Activated CD4-positive, alpha-beta memory T cell treated with anti-CD3 and anti-CD28 coated beads for 36 hours (primary cell): ENCODE results near the gene MAP1LC3C. TPM values are rescaled to one million over a fixed set of nuclear protein-coding genes. Genes with fewer than 3 reads are reported as not detected.
"Not testable (repeated sequence)": the region's sequence is repeated elsewhere in the genome, so short reads cannot be mapped to it uniquely, and the experiment has no call there.

Experiments used
- CTCF ChIA-PET: fragments of 350-600 bp; sonication (Branson Sonifier 250); formaldehyde crosslinking; loops from one replicate; lab custom pipeline; 2021; ENCODE audit warnings: antibody characterized with exemption, inconsistent platforms; lab: Charles Lee
- POLR2A ChIA-PET: fragments of 350-600 bp; sonication (Branson Sonifier 250); formaldehyde crosslinking; loops from one replicate; lab custom pipeline; 2021; ENCODE audit warnings: antibody characterized with exemption; lab: Charles Lee
- DNase-seq: peaks from one replicate; pipeline ENCODE4 v3.0.0-alpha.2; 2020
- H3K27ac Mint-ChIP-seq: one replicate; pipeline ENCODE4 v1.8.0; 2021; ENCODE audit warnings: mixed read lengths
- H3K27me3 Mint-ChIP-seq: one replicate; pipeline ENCODE4 v1.8.0; 2021; ENCODE audit warnings: mixed read lengths
- H3K36me3 Mint-ChIP-seq: one replicate; pipeline ENCODE4 v1.8.0; 2021; ENCODE audit warnings: mixed read lengths
- H3K4me1 Mint-ChIP-seq: one replicate; pipeline ENCODE4 v1.8.0; 2021; ENCODE audit warnings: low read depth, mixed read lengths
- H3K4me3 Mint-ChIP-seq: one replicate; pipeline ENCODE4 v1.8.0; 2021; ENCODE audit warnings: mild to moderate bottlenecking, mixed read lengths
- H3K9me3 Mint-ChIP-seq: one replicate; pipeline ENCODE4 v1.8.0; 2021; ENCODE audit warnings: mixed read lengths
- intact Hi-C: fragments of 100-400 bp; cut with micrococcal nuclease; formaldehyde crosslinking; loops from one replicate; pipeline ENCODE4 v1.15.1; 2023
- total RNA-seq, 2 experiments: library from RNA; stranded (reverse); gene quantifications; one replicate each; pipeline ENCODE4 v1.2.3, GENCODE V29; 2021

Gene MAP1LC3C
- total RNA-seq, 2 experiments from 2014 or later: not detected

DNA sequence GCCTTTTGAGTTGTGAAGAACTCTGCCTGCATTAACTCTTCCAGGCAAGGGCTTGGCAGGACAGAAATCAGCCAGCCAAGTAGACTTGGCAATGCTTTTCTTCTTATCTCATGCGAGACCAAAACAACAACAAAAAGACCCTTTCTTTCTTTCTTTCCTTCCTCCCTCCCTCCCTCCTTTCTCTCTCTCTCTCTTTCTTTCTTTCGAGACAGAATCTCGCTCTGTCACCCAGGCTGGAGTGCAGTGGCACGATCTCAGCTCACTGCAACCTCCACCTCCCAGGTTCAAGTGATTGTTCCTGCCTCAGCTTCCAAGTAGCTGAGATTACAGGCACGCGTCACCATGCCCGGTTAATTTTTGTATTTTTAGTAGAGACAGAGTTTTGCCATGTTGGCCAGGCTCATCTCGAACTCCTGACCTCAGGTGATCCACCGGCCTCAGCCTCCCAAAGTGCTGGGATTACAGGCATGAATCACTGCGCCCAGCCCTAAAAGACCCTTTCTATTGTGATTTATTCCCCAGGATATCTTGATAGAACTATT, 10.4 kb downstream of the MAP1LC3C start:
- H3K27ac Mint-ChIP-seq, H3K27me3 Mint-ChIP-seq, H3K4me3 Mint-ChIP-seq, H3K36me3 Mint-ChIP-seq, intact Hi-C loops, H3K9me3 Mint-ChIP-seq, DNase-seq, H3K4me1 Mint-ChIP-seq, POLR2A ChIA-PET: not testable (repeated sequence)
- CTCF ChIA-PET: interaction anchor here (1.1 kb wide), 1 partner anchor 10 kb away, joined by 8 read pairs; the partner anchor contains the start of gene MAP1LC3C

DNA sequence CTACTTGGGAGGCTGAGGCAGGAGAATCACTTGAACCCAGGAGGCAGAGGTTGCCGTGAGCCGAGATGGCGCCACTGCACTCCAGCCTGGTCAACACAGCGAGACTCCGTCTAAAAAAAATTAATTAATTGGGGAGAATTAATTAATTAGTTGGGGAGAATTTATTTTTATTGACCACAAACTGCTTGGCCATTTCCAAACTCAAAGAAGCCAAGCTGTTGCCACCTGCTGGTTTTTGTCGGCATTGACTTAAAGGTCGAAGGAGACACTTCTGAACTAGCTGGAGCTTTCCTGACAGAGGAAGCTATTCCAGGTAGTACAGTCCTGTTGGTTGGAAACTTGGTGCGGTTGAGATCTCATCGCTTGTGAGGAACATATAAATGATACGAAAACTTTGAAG, 13.1 kb downstream of the MAP1LC3C start:
- peak; percentile 28 for DNase-seq
- no peaks in the 10 kb centered on the region for H3K9me3 Mint-ChIP-seq
- intact Hi-C loops: no loop called here
- H3K36me3 Mint-ChIP-seq: no peaks in the 10 kb centered on the region
- ChIA-PET POLR2A (no interaction called here), CTCF (interaction anchor here (0.7 to 2.9 kb wide), 3 partner anchors 12 to 375 kb away, joined by 3 to 20 read pairs (median 4); partner anchors contain the start of gene MAP1LC3C)
- H3K4me3 Mint-ChIP-seq: no peak overlapping the region
- H3K4me1 Mint-ChIP-seq: no peaks in the 10 kb centered on the region
- no peak overlapping the region for H3K27ac Mint-ChIP-seq
- H3K27me3 Mint-ChIP-seq: peaks cover 4% of the 10 kb centered on the region

DNA sequence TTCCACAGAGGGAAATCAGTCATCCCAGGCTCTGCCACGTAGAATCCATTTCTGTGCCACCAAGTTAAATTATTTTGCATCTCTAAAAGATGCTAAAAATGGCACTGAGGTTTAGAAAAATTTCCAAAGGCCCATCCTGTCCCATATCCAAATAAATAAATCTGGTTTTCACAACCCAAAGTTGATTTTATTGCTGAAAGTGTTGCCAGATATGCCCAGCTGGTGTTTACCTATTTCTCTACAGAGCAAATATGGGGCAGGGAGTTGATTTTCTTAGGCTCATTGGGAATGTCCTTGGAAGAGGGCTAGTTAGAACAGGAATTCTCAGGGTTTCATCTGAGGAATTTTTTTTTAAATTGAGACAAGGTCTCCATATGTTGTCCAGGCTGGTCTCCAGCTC, 19.0 kb downstream of the MAP1LC3C start:
- CTCF ChIA-PET: interaction anchor here (1.0 kb wide), 1 partner anchor 85 kb away, joined by 3 read pairs; no protein-coding TSS in a partner anchor
- POLR2A ChIA-PET: no interaction called here
- DNase-seq: no peak
- Mint-ChIP-seq H3K9me3 (no peaks in the 10 kb centered on the region), H3K27ac (no peak overlapping the region), H3K4me3 (no peak overlapping the region), H3K36me3 (no peaks in the 10 kb centered on the region), H3K27me3 (peaks cover 1% of the 10 kb centered on the region), H3K4me1 (no peaks in the 10 kb centered on the region)
- intact Hi-C loops: no loop called here

DNA sequence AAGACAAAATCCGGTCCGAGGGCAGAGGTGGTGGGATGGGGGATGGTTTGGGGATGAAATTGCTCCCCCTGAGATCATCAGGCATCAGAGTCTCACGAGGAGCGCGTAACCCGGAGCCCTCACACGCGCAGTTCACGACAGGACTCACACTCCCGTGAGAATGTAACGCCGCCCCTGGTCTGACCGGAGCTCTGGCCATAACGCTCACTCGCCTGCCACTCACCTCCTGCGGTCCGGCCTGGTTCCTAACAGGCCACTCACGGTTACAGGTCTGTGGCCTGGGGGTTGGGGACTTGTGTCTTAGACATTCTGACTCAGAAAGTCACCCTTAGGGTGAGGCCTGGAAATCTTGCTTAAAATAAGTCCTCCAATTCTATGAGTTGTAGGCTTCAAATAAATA, 19.8 kb downstream of the MAP1LC3C start:
- POLR2A ChIA-PET: no interaction called here
- no peaks in the 10 kb centered on the region for H3K4me1 Mint-ChIP-seq
- no peak for DNase-seq
- H3K4me3 Mint-ChIP-seq: no peak overlapping the region
- peaks cover 1% of the 10 kb centered on the region for H3K27me3 Mint-ChIP-seq
- CTCF ChIA-PET: interaction anchor here (1.0 kb wide), 1 partner anchor 84 kb away, joined by 3 read pairs; no protein-coding TSS in a partner anchor
- H3K9me3 Mint-ChIP-seq: no peaks in the 10 kb centered on the region
- H3K36me3 Mint-ChIP-seq: no peaks in the 10 kb centered on the region
- intact Hi-C loops: no loop called here
- no peak overlapping the region for H3K27ac Mint-ChIP-seq

DNA sequence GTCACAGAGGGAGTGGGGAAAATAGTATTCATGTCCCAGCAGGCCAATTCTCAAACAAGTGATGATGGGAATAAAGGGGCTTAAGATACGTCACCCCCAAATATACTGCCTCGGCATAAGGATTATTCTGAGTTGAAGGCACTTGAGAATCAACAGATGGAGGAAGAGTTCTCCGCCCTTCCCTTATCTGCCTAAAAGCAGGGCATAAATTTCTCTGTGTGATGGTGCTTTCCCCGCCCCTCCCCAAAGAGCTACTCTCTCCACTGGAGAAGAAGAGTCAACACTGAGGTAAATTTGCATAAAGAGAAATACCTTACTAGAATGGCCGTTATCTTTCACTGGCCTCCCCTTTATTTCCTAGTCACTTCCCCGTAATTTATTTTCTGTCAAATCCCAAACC, 22.7 kb downstream of the MAP1LC3C start:
- POLR2A ChIA-PET: no interaction called here
- CTCF ChIA-PET: interaction anchor here (0.7 kb wide), 1 partner anchor 22 kb away, joined by 3 read pairs; no protein-coding TSS in a partner anchor
- Mint-ChIP-seq H3K27ac (no peak overlapping the region), H3K4me3 (no peak overlapping the region), H3K4me1 (no peaks in the 10 kb centered on the region), H3K27me3 (peaks cover 3% of the 10 kb centered on the region), H3K9me3 (no peaks in the 10 kb centered on the region), H3K36me3 (no peaks in the 10 kb centered on the region)
- no peak for DNase-seq
- intact Hi-C loops: no loop called here

DNA sequence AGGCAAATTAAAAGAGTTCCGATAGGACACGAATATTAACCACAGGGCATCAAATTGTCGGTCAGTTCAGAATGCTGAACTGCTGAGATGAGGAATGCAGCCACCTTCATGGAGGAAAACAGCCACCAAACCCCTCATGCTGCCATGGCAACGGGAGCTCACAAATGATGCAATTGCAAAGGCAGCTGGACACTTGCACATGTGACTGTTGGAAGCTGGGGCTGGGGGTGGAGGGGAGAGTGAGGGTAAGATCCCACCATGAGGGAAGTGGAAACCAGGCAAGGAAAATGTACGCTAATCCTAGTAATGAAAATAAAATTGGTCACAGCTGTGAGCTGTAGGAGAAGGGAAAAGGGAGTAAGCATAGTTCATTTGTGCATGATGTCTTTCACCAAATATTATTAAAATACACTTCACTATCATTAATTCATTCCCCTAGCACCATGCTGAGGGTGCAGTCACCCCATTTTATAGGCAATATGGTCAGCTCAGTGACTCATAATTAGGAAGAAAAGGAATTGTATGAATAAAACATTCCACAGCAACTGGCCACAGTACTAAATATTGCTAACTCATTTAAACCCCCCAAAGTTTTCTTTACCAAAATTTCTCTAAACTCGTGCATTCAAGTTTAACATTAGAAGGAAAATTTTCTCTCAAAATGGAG, 26.1 kb downstream of the MAP1LC3C start:
- Mint-ChIP-seq H3K9me3 (no peaks in the 10 kb centered on the region), H3K36me3 (no peaks in the 10 kb centered on the region), H3K4me3 (no peak overlapping the region), H3K27me3 (peaks cover 2% of the 10 kb centered on the region), H3K27ac (no peak overlapping the region), H3K4me1 (no peaks in the 10 kb centered on the region)
- POLR2A ChIA-PET: no interaction called here
- intact Hi-C loops: no loop called here
- DNase-seq: no peak
- CTCF ChIA-PET: interaction anchor here (1.6 kb wide), 1 partner anchor 13 kb away, joined by 4 read pairs; no protein-coding TSS in a partner anchor

DNA sequence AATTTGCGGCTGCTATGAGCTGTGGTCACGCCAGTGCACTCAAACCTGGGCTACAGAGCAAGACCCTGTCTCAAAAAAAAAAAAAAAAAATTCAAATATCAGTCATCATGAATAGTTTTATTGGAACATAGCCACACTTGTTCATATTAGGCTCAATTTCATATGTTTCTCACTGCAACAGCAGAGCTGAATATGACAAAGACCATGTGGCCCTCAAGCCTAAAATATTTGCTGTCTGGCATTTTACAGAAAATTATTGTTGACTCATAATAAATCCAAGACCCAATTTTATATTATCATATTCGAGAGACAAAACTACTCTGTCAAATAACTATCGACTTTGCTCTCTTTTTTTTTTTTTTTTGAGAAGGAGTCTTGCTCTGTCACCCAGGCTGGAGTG, 30.3 kb downstream of the MAP1LC3C start:
- H3K27ac Mint-ChIP-seq: no peak overlapping the region
- no peaks in the 10 kb centered on the region for H3K4me1 Mint-ChIP-seq
- no peaks in the 10 kb centered on the region for H3K36me3 Mint-ChIP-seq
- no peaks in the 10 kb centered on the region for H3K9me3 Mint-ChIP-seq
- intact Hi-C loops: no loop called here
- no peak for DNase-seq
- POLR2A ChIA-PET: no interaction called here
- H3K27me3 Mint-ChIP-seq: peaks cover 2% of the 10 kb centered on the region
- H3K4me3 Mint-ChIP-seq: no peak overlapping the region
- CTCF ChIA-PET: no interaction called here

DNA sequence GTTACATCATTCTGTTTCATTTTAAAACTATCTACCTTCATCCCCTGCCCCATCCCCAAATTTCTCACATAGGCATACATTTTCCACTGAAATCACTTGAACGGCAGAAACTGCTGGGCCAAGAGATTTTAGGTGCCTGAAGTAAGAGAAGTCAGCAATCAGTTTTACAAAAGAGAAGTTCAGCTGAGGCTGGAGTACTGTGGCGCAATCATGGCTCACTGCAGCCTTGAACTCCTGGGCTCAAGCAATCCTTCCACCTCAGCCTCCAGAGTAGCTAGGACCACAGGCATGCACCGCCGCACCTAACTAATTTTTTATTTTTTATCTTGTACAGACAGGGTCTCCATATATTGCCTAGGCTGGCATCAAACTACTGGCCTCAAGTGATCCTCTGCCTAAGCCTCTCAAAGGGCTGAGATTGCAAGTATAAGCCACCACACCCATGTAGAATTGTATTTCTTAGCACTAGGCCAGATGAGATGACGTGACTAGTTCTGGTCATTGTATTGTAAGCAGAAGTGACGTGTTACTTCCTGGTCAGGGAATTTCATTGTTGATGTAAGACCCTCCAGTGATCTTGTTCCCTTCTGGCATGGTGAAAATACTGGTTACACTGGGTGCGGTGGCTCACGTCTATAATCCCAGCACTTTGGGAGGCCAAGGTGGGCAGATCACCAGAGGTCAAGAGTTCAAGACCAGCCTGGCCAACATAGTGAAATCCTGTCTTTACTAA, 34.2 kb downstream of the MAP1LC3C start:
- H3K4me1 Mint-ChIP-seq: no peaks in the 10 kb centered on the region
- POLR2A ChIA-PET: no interaction called here
- no peak overlapping the region for H3K27ac Mint-ChIP-seq
- no peak for DNase-seq
- no peaks in the 10 kb centered on the region for H3K36me3 Mint-ChIP-seq
- H3K4me3 Mint-ChIP-seq: no peak overlapping the region
- intact Hi-C loops: no loop called here
- CTCF ChIA-PET: no interaction called here
- H3K27me3 Mint-ChIP-seq: no peaks in the 10 kb centered on the region
- no peaks in the 10 kb centered on the region for H3K9me3 Mint-ChIP-seq

DNA sequence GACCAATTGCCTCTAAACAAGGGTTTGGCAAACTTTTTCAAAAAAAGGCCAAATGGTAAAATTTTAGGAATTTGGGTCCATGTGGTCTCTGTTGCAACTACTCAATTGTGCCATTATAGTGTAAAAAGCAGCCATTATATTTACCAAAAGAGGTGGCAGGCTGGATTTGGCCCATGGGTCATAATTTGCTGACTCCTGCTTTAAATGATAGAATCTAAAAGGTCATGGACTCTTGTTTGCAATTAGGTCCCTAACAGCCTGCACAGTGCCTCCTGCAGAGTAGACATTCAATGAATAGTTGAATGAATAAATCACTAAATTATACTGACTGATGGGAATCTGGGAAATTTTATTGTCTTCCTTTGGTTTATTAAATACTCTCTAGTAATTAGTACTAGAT, 35.2 kb downstream of the MAP1LC3C start:
- ChIA-PET CTCF (interaction anchor here (0.6 kb wide), 1 partner anchor 32 kb away, joined by 3 read pairs; no protein-coding TSS in a partner anchor), POLR2A (no interaction called here)
- DNase-seq: no peak
- Mint-ChIP-seq H3K4me1 (no peaks in the 10 kb centered on the region), H3K27me3 (no peaks in the 10 kb centered on the region), H3K4me3 (no peak overlapping the region), H3K9me3 (no peaks in the 10 kb centered on the region), H3K27ac (no peak overlapping the region), H3K36me3 (no peaks in the 10 kb centered on the region)
- intact Hi-C loops: no loop called here

DNA sequence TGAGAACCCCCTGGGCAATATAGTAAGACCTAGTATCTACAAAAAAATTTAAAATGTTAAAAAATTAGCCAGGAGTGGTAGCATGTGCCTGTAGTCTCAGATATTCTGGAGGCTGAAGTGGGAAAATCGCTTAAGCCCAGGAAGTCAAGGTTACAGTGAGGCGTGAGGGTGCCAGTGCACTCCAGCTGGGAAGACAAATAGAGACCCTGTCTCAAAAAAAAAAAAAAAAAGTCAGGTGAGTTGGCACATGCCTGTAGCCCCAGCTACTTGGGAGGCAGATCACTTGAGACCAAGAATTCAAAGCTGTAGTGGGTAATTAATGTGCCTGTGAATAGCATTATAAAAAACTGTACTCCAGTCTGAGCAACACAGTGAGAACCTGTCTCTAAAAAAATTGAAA, 36.7 kb downstream of the MAP1LC3C start:
- Mint-ChIP-seq H3K27me3 (no peaks in the 10 kb centered on the region), H3K9me3 (no peaks in the 10 kb centered on the region), H3K27ac (no peak overlapping the region), H3K4me3 (no peak overlapping the region), H3K36me3 (no peaks in the 10 kb centered on the region), H3K4me1 (no peaks in the 10 kb centered on the region)
- DNase-seq: no peak
- CTCF ChIA-PET: no interaction called here
- POLR2A ChIA-PET: no interaction called here
- intact Hi-C loops: no loop called here

DNA sequence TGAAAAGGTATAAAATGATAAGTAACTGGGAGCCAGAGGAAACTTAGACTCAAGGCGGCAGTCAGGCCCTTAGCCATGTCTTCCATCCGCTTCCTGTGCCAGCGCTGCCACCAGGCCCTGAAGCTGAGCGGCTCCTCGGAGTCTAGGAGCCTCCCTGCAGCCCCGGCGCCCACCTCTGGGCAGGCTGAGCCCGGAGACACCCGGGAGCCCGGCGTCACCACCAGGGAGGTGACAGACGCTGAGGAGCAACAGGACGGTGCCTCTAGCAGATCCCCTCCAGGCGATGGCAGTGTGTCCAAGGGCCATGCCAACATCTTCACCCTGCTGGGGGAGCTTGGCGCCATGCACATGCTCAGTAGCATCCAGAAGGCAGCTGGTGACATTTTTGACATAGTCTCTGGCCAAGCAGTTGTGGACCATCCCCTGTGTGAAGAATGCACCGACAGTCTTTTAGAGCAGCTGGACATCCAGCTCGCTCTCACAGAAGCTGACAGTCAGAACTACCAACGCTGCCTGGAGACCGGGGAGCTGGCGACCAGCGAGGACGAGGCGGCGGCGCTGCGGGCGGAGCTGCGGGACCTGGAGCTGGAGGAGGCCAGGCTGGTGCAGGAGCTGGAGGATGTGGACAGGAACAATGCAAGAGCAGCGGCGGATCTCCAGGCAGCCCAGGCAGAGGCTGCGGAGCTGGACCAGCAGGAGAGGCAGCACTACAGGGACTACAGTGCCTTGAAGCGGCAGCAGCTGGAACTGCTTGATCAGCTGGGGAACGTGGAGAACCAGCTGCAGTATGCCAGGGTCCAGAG, 41.0 kb downstream of the MAP1LC3C start, which contains the start of gene BECN2:
TSS of gene BECN2 (plus strand) at position 76 of the 803 bp plus-strand sequence. CDS start at position 76, 0 bp downstream.
- no peak within 1 kb of the TSS for H3K27ac Mint-ChIP-seq
- no peaks in the 10 kb centered on the region for H3K4me1 Mint-ChIP-seq
- no peak for DNase-seq
- intact Hi-C loops: no loop called here
- POLR2A ChIA-PET: no interaction called here
- no peaks in the 10 kb centered on the region for H3K36me3 Mint-ChIP-seq
- CTCF ChIA-PET: no interaction called here
- no peak within 1 kb of the TSS for H3K4me3 Mint-ChIP-seq
- H3K9me3 Mint-ChIP-seq: no peaks in the 10 kb centered on the region
- H3K27me3 Mint-ChIP-seq: no peaks in the 10 kb centered on the region

DNA sequence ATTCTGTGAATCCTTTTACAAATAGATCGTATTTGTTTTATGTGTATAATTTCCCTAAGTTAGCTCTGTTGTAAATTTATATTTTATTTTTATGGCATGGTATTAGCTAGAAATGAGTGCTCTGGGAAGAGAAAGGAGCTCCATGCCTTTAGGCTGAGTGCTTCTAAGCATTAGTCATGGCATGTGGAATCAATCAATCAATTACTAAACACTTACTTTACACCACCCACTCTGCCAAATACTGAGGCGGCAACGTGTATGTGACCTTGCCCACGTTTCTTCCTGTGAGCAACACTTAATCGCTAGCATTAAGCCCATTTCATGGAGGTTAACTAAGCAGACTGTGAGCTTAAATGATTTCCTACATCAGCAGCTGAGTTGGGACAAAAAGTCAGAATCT, 48.5 kb downstream of the MAP1LC3C start:
- Mint-ChIP-seq H3K4me3 (no peak overlapping the region), H3K27me3 (peaks cover 6% of the 10 kb centered on the region), H3K36me3 (no peaks in the 10 kb centered on the region), H3K9me3 (no peaks in the 10 kb centered on the region), H3K27ac (no peak overlapping the region), H3K4me1 (no peaks in the 10 kb centered on the region)
- ChIA-PET CTCF (no interaction called here), POLR2A (no interaction called here)
- DNase-seq: no peak
- intact Hi-C loops: no loop called here
